ENCODE measurements around the gene CXCL10.
"Not testable (repeated sequence)": the region's sequence is repeated elsewhere in the genome, so short reads cannot be mapped to it uniquely, and the experiment has no call there.

Gene CXCL10

GRCh38 chr4:76011700-76012387 lies 11.5 kb downstream of the CXCL10 start:
- H3K27ac Mint-ChIP-seq, result peak overlapping the region; percentile 74
- H3K9me3 Mint-ChIP-seq, result no peaks in the 10 kb centered on the region
- H3K27me3 Mint-ChIP-seq, result peaks cover 3% of the 10 kb centered on the region
- ATAC-seq, result no peak
- no peaks in the 10 kb centered on the region for H3K4me1 Mint-ChIP-seq
- DNase-seq, result no peak
- no peak overlapping the region for H3K4me3 Mint-ChIP-seq
- H3K36me3 Mint-ChIP-seq (ENCODE audit: low read depth), result no peaks in the 10 kb centered on the region

- H3K27me3 Mint-ChIP-seq, result peaks cover 3% of the 10 kb centered on the region
- H3K9me3 Mint-ChIP-seq, result no peaks in the 10 kb centered on the region
- ATAC-seq (no peak), DNase-seq (no peak)
- peaks cover under 1% of the 10 kb centered on the region for H3K36me3 Mint-ChIP-seq (ENCODE audit: low read depth)
- no peak overlapping the region for H3K27ac Mint-ChIP-seq
- no peaks in the 10 kb centered on the region for H3K4me1 Mint-ChIP-seq
- no peak overlapping the region for H3K4me3 Mint-ChIP-seq
Measured at GRCh38 chr4:76011018-76011670, 12.2 kb downstream of the CXCL10 start.

- H3K27me3 Mint-ChIP-seq, result peaks cover 3% of the 10 kb centered on the region
- peaks cover 2% of the 10 kb centered on the region for H3K36me3 Mint-ChIP-seq (ENCODE audit: low read depth)
- no peak for DNase-seq
- ATAC-seq, result no peak
- H3K4me1 Mint-ChIP-seq, result no peaks in the 10 kb centered on the region
- no peaks in the 10 kb centered on the region for H3K9me3 Mint-ChIP-seq
- H3K4me3 Mint-ChIP-seq, result no peak overlapping the region
- H3K27ac Mint-ChIP-seq, result no peak overlapping the region
Measured at GRCh38 chr4:76010576-76010975, 12.7 kb downstream of the CXCL10 start.

GRCh38 chr4:76009311-76009710 lies 14.0 kb downstream of the CXCL10 start:
- H3K4me3 Mint-ChIP-seq, result no peak overlapping the region
- H3K9me3 Mint-ChIP-seq, result no peaks in the 10 kb centered on the region
- H3K27ac Mint-ChIP-seq, result no peak overlapping the region
- no peak for ATAC-seq
- H3K4me1 Mint-ChIP-seq, result no peaks in the 10 kb centered on the region
- no peak for DNase-seq
- peaks cover 3% of the 10 kb centered on the region for H3K27me3 Mint-ChIP-seq
- peaks cover 2% of the 10 kb centered on the region for H3K36me3 Mint-ChIP-seq (ENCODE audit: low read depth)

- Mint-ChIP-seq H3K9me3 (no peaks in the 10 kb centered on the region), H3K4me3 (peak within 1 kb of the TSS; percentile 18), H3K27me3 (peaks cover 7% of the 10 kb centered on the region), H3K36me3 (ENCODE audit: low read depth) (peaks cover 2% of the 10 kb centered on the region), H3K4me1 (peaks cover 5% of the 10 kb centered on the region), H3K27ac (peak within 1 kb of the TSS; percentile 17)
- DNase-seq, result no peak
- no peak for ATAC-seq
Measured at GRCh38 chr4:76007089-76007862, 16.0 kb downstream of the CXCL10 start, which contains the start of gene CXCL9. TSS of gene CXCL9 (minus strand) at chr4:76007509. CDS start at chr4:76007449, 60 bp downstream.

- Mint-ChIP-seq H3K36me3 (ENCODE audit: low read depth) (peaks cover 2% of the 10 kb centered on the region), H3K27ac (no peak overlapping the region), H3K4me3 (no peak overlapping the region), H3K4me1 (peaks cover 5% of the 10 kb centered on the region), H3K27me3 (peaks cover 7% of the 10 kb centered on the region), H3K9me3 (no peaks in the 10 kb centered on the region)
- ATAC-seq, result no peak
- DNase-seq, result no peak
Measured at GRCh38 chr4:76003620-76004019, 19.7 kb downstream of the CXCL10 start.

- H3K9me3 Mint-ChIP-seq, result no peaks in the 10 kb centered on the region
- peaks cover 5% of the 10 kb centered on the region for H3K4me1 Mint-ChIP-seq
- no peak for DNase-seq
- peaks cover 2% of the 10 kb centered on the region for H3K36me3 Mint-ChIP-seq (ENCODE audit: low read depth)
- H3K27ac Mint-ChIP-seq, result no peak overlapping the region
- ATAC-seq, result no peak
- H3K4me3 Mint-ChIP-seq, result no peak overlapping the region
- peaks cover 7% of the 10 kb centered on the region for H3K27me3 Mint-ChIP-seq
Measured at GRCh38 chr4:76003035-76003434, 20.3 kb downstream of the CXCL10 start.

GRCh38 chr4:76002176-76002575 lies 21.1 kb downstream of the CXCL10 start:
- no peak for ATAC-seq

GRCh38 chr4:76001700-76002099 lies 21.6 kb downstream of the CXCL10 start:
- H3K4me1 Mint-ChIP-seq, result peaks cover 5% of the 10 kb centered on the region
- H3K36me3 Mint-ChIP-seq (ENCODE audit: low read depth), result peaks cover 2% of the 10 kb centered on the region

More at GRCh38 chr4:76002176-76002575, 21.1 kb downstream of the CXCL10 start:
- Mint-ChIP-seq H3K4me3 (no peak overlapping the region), H3K36me3 (ENCODE audit: low read depth) (peaks cover 2% of the 10 kb centered on the region), H3K9me3 (no peaks in the 10 kb centered on the region), H3K4me1 (peaks cover 5% of the 10 kb centered on the region), H3K27ac (no peak overlapping the region), H3K27me3 (peaks cover 7% of the 10 kb centered on the region)
- no peak for DNase-seq

GRCh38 chr4:76000279-76000678 lies 23.0 kb downstream of the CXCL10 start:
- no peak overlapping the region for H3K27ac Mint-ChIP-seq
- DNase-seq (no peak), ATAC-seq (no peak)
- no peaks in the 10 kb centered on the region for H3K36me3 Mint-ChIP-seq (ENCODE audit: low read depth)
- H3K4me3 Mint-ChIP-seq, result no peak overlapping the region
- peaks cover 5% of the 10 kb centered on the region for H3K4me1 Mint-ChIP-seq
- peaks cover 7% of the 10 kb centered on the region for H3K27me3 Mint-ChIP-seq
- no peaks in the 10 kb centered on the region for H3K9me3 Mint-ChIP-seq

More at GRCh38 chr4:76001700-76002099, 21.6 kb downstream of the CXCL10 start:
- H3K4me3 Mint-ChIP-seq, result no peak overlapping the region
- no peaks in the 10 kb centered on the region for H3K9me3 Mint-ChIP-seq
- peaks cover 7% of the 10 kb centered on the region for H3K27me3 Mint-ChIP-seq
- no peak for ATAC-seq
- no peak for DNase-seq
- H3K27ac Mint-ChIP-seq, result no peak overlapping the region

- H3K4me1 Mint-ChIP-seq; H3K27me3 Mint-ChIP-seq; H3K9me3 Mint-ChIP-seq; DNase-seq; ATAC-seq; H3K27ac Mint-ChIP-seq; H3K36me3 Mint-ChIP-seq (ENCODE audit: low read depth); H3K4me3 Mint-ChIP-seq: not testable (repeated sequence)
Measured at GRCh38 chr4:75998525-75999147, 24.7 kb downstream of the CXCL10 start.

- Mint-ChIP-seq H3K36me3 (ENCODE audit: low read depth) (no peaks in the 10 kb centered on the region), H3K4me1 (peaks cover 5% of the 10 kb centered on the region)
- ATAC-seq, result no peak
Measured at GRCh38 chr4:75997946-75998345, 25.4 kb downstream of the CXCL10 start.

GRCh38 chr4:75997081-75997480 lies 26.2 kb downstream of the CXCL10 start:
- Mint-ChIP-seq H3K4me1 (no peaks in the 10 kb centered on the region), H3K27me3 (no peaks in the 10 kb centered on the region), H3K36me3 (ENCODE audit: low read depth) (no peaks in the 10 kb centered on the region), H3K27ac (no peak overlapping the region), H3K4me3 (no peak overlapping the region), H3K9me3 (no peaks in the 10 kb centered on the region)
- ATAC-seq (no peak), DNase-seq (no peak)

More at GRCh38 chr4:75997946-75998345, 25.4 kb downstream of the CXCL10 start:
- H3K27me3 Mint-ChIP-seq, result peaks cover 3% of the 10 kb centered on the region
- H3K4me3 Mint-ChIP-seq, result no peak overlapping the region
- no peak for DNase-seq
- no peaks in the 10 kb centered on the region for H3K9me3 Mint-ChIP-seq
- no peak overlapping the region for H3K27ac Mint-ChIP-seq

GRCh38 chr4:75995727-75996126 lies 27.6 kb downstream of the CXCL10 start:
- ATAC-seq, result no peak

More at GRCh38 chr4:75995727-75996126, 27.6 kb downstream of the CXCL10 start:
- no peak overlapping the region for H3K4me3 Mint-ChIP-seq
- H3K27me3 Mint-ChIP-seq, result no peaks in the 10 kb centered on the region
- H3K4me1 Mint-ChIP-seq, result peaks cover 9% of the 10 kb centered on the region
- no peaks in the 10 kb centered on the region for H3K36me3 Mint-ChIP-seq (ENCODE audit: low read depth)
- H3K27ac Mint-ChIP-seq, result no peak overlapping the region
- no peak for DNase-seq
- no peaks in the 10 kb centered on the region for H3K9me3 Mint-ChIP-seq
